ENCODE data around the gene STPG3. TPM values are rescaled to one million over a fixed set of nuclear protein-coding genes. Genes with fewer than 3 reads are reported as not detected.
A peak's percentile ranks its signal among the peaks of the same experiment; 100 is the strongest.

Gene STPG3
- total RNA-seq, 1 experiment from 2014 or later, result not detected

- DNase-seq (ENCODE audit: low spot score), result no peak
Observed at GRCh38 chr9:137278721-137279711, 27.9 kb downstream of the STPG3 start.

- no peak for DNase-seq (ENCODE audit: low spot score)
Observed at GRCh38 chr9:137279741-137280473, 28.8 kb downstream of the STPG3 start.

GRCh38 chr9:137280474-137281344 is 29.6 kb downstream of the STPG3 start:
- DNase-seq (ENCODE audit: low spot score), result no peak

GRCh38 chr9:137281345-137282116 is 30.4 kb downstream of the STPG3 start:
- DNase-seq (ENCODE audit: low spot score), result no peak

GRCh38 chr9:137286975-137287383 is 35.9 kb downstream of the STPG3 start:
- peak; percentile 63 for DNase-seq (ENCODE audit: low spot score)

GRCh38 chr9:137293094-137293481 is 42.0 kb downstream of the STPG3 start:
- DNase-seq (ENCODE audit: low spot score), result no peak

- DNase-seq (ENCODE audit: low spot score), result no peak
Observed at GRCh38 chr9:137293482-137294090, 42.5 kb downstream of the STPG3 start.

GRCh38 chr9:137294091-137294680 is 43.1 kb downstream of the STPG3 start:
- peak; percentile 61 for DNase-seq (ENCODE audit: low spot score)

GRCh38 chr9:137294681-137295237 is 43.7 kb downstream of the STPG3 start:
- DNase-seq (ENCODE audit: low spot score), result peak; percentile 35

GRCh38 chr9:137295238-137295811 is 44.2 kb downstream of the STPG3 start:
- no peak for DNase-seq (ENCODE audit: low spot score)

- no peak for DNase-seq (ENCODE audit: low spot score)
Observed at GRCh38 chr9:137295849-137296669, 45.0 kb downstream of the STPG3 start.

GRCh38 chr9:137296670-137297664 is 45.9 kb downstream of the STPG3 start:
- no peak for DNase-seq (ENCODE audit: low spot score)

- no peak for DNase-seq (ENCODE audit: low spot score)
Observed at GRCh38 chr9:137297966-137298365, 46.9 kb downstream of the STPG3 start.

GRCh38 chr9:137298401-137299202 is 47.5 kb downstream of the STPG3 start:
- DNase-seq (ENCODE audit: low spot score), result no peak

- no peak for DNase-seq (ENCODE audit: low spot score)
Observed at GRCh38 chr9:137299203-137299565, 48.1 kb downstream of the STPG3 start.

- DNase-seq (ENCODE audit: low spot score), result no peak
Observed at GRCh38 chr9:137299938-137300337, 48.9 kb downstream of the STPG3 start.
